Right kidney (tissue), 1 donor: ENCODE data around the gene ATG14.
"Not testable (repeated sequence)": the region's sequence is repeated elsewhere in the genome, so short reads cannot be mapped to it uniquely, and the experiment has no call there.

Source experiments
- DNase-seq: peaks from one replicate; pipeline ENCODE4 v3.0.0-alpha.2; 2016

Gene ATG14

GRCh38 chr14:55387121-55387520, 24.5 kb downstream of the ATG14 start:
- DNase-seq: no peak

GRCh38 chr14:55386037-55386808, 25.4 kb downstream of the ATG14 start:
- no peak for DNase-seq

- DNase-seq: no peak
Observed at GRCh38 chr14:55384536-55384935, 27.1 kb downstream of the ATG14 start.

- DNase-seq: no peak
Observed at GRCh38 chr14:55383541-55384140, 28.0 kb downstream of the ATG14 start.

- DNase-seq: not testable (repeated sequence)
Observed at GRCh38 chr14:55383056-55383466, 28.6 kb downstream of the ATG14 start.

- DNase-seq: no peak
Observed at GRCh38 chr14:55382483-55382882, 29.1 kb downstream of the ATG14 start.

GRCh38 chr14:55381561-55381960, 30.1 kb downstream of the ATG14 start:
- DNase-seq: no peak

GRCh38 chr14:55381040-55381439, 30.6 kb downstream of the ATG14 start:
- DNase-seq: no peak

- no peak for DNase-seq
Observed at GRCh38 chr14:55377236-55377635, 34.4 kb downstream of the ATG14 start.

GRCh38 chr14:55374771-55375170, 36.9 kb downstream of the ATG14 start:
- no peak for DNase-seq

GRCh38 chr14:55373784-55374705, 37.6 kb downstream of the ATG14 start:
- no peak for DNase-seq

GRCh38 chr14:55372825-55373224, 38.8 kb downstream of the ATG14 start:
- no peak for DNase-seq

GRCh38 chr14:55372423-55372822, 39.2 kb downstream of the ATG14 start:
- no peak for DNase-seq

- DNase-seq: no peak
Observed at GRCh38 chr14:55370883-55371455, 40.7 kb downstream of the ATG14 start.

- no peak for DNase-seq
Observed at GRCh38 chr14:55366271-55366670, 45.4 kb downstream of the ATG14 start.

- no peak for DNase-seq
Observed at GRCh38 chr14:55361190-55361589, 50.4 kb downstream of the ATG14 start.

- DNase-seq: no peak
Observed at GRCh38 chr14:55359307-55359706, 52.3 kb downstream of the ATG14 start.

- no peak for DNase-seq
Observed at GRCh38 chr14:55356913-55357312, 54.7 kb downstream of the ATG14 start.

GRCh38 chr14:55355922-55356321, 55.7 kb downstream of the ATG14 start:
- no peak for DNase-seq

GRCh38 chr14:55354500-55354899, 57.1 kb downstream of the ATG14 start:
- DNase-seq: peak; percentile 17

GRCh38 chr14:55353686-55354467, 57.8 kb downstream of the ATG14 start:
- no peak for DNase-seq

- DNase-seq: no peak
Observed at GRCh38 chr14:55352201-55352600, 59.4 kb downstream of the ATG14 start.
